K562 (cell line): Measurements from ENCODE around the gene REEP3. TPM values are rescaled to one million over a fixed set of nuclear protein-coding genes. Genes with fewer than 3 reads are reported as not detected.

ENCODE experiments used
- ARID1B ChIP-seq: fragments of 450-650 bp; IDR thresholded peaks from 2 replicates; pipeline ENCODE4 v1.6.1; 2016; ENCODE audit warnings: antibody characterized with exemption, mild to moderate bottlenecking, inconsistent platforms
- ARID4B ChIP-seq: sonication (generic); formaldehyde crosslinking; IDR thresholded peaks from 2 replicates; pipeline ENCODE4 v1.8.0; 2022; ENCODE audit warnings: mild to moderate bottlenecking, missing genetic modification reagents
- CHD7 ChIP-seq: fragments of 200-600 bp; sonication (generic); IDR thresholded peaks from one replicate; pipeline ENCODE4 v1.6.1; 2012; ENCODE audit warnings: mild to moderate bottlenecking, low read depth, low read length, inconsistent platforms
- MYC ChIP-seq, 2 experiments: fragments of 250-450 bp in 1 of 2; sonication (Bioruptor Pico) in 1 of 2; IDR thresholded peaks; 2 replicates each; pipeline versions ENCODE4 v1.5.1 to v1.6.1; 2012 to 2021; ENCODE audit warnings: low read depth in 2 of 2, borderline replicate concordance in 1 of 2, improper control_type of control experiment in 1 of 2, low read length in 1 of 2, mild to moderate bottlenecking in 1 of 2, moderate library complexity in 1 of 2
- POLR2A ChIP-seq: fragments of 450-650 bp; conservative IDR thresholded peaks from 2 replicates; pipeline ENCODE4 v1.6.1; 2016
- SIN3B ChIP-seq: fragments of 450-650 bp; IDR thresholded peaks from 2 replicates; pipeline ENCODE4 v1.6.1; 2017; ENCODE audit warnings: low read depth, mild to moderate bottlenecking, moderate library complexity
- SMC3 ChIP-seq: conservative IDR thresholded peaks from 2 replicates; pipeline ENCODE4 v1.6.1; 2011; ENCODE audit warnings: low read depth, low read length, improper control_type of control experiment; ENCODE audit not compliant: insufficient read depth
- ZNF12 ChIP-seq: sonication (generic); formaldehyde crosslinking; IDR thresholded peaks from 2 replicates; pipeline ENCODE4 v1.4.0; 2020; ENCODE audit warnings: mild to moderate bottlenecking, missing genetic modification reagents
- polyA plus RNA-seq, 8 experiments: library from polyadenylated mRNA; depleted of rRNA in 4 of 8; stranded (reverse) in 5 of 8; unstranded in 3 of 8; fragments of >200 nt; fragmentation: Nextera tagmentation in 2 of 8; fragmentation: Illumina TruSeq in 1 of 8; extraction: Ambion mirVana in 2 of 8; extraction: Trizol in 1 of 8; gene quantifications; 2 replicates each; pipeline versions ENCODE4 v1.2.1 to v1.2.3, GENCODE V29; 2011 to 2014; ENCODE audit warnings: inconsistent platforms in 1 of 8, missing spikeins in 1 of 8
- total RNA-seq, 7 experiments: library from RNA; depleted of rRNA in 6 of 7; stranded (reverse); fragments of >200 nt in 6 of 7; fragmentation: Illumina TruSeq in 2 of 7; extraction: Trizol in 2 of 7; gene quantifications; 2 replicates each; pipeline versions ENCODE4 v1.2.1 to v1.2.3, GENCODE V29; 2011 to 2021; ENCODE audit warnings: low replicate concordance in 1 of 7

Gene REEP3
- total and polyA plus RNA-seq, 9 of the 15 experiments (the other 6 are each of a cell fraction or from before 2014, with no cell fraction given), result 3.4 to 13.4 (median 9.2) TPM

DNA sequence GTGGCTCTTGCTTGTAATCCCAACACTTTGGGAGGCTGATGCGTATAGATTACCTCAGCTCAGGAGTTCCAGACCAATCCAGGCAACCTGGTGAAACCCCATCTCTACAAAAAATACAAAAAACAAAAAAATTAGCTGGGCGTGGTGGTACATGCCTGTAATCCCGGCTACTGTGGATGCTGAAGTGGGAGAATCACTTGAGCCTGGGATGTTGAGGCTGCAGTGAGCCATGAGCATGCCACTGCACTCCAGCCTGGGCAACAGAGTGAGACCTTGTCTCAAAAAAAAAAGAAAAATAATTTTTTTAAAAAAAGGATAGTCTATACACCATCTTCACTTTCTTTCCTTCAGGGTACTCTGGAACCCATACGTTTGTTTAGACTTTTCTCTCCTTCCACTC lies 6.2 kb downstream of the REEP3 start (continued):
- TF ChIP-seq CHD7 (no peak), ZNF12 (CRISPR knock-in tag) (no peak), ARID1B (no peak), SIN3B (no peak), SMC3 (no peak), MYC (IDR thresholded peaks at IDR 0.05; ENCODE audit: low read depth, low read length) (no peak), MYC (CRISPR knock-in tag; IDR thresholded peaks at IDR 0.05; ENCODE audit: borderline replicate concordance, low read depth) (no peak), POLR2A (no peak), ARID4B (no peak)
